RWPE2 (cell line): ENCODE data around the gene ATE1.
"Not testable (repeated sequence)": the region's sequence is repeated elsewhere in the genome, so short reads cannot be mapped to it uniquely, and the experiment has no call there.

Source experiments
- ATAC-seq: fragments of 200-7000 bp; cut with Tn5 transposase; 3 replicates; pipeline ENCODE4 v1.9.1; 2021; ENCODE audit warnings: low read depth
- DNase-seq: peaks from one replicate; pipeline ENCODE4 v3.0.0-alpha.2; 2020; ENCODE audit warnings: low spot score
- H3K27ac ChIP-seq: fragments of 450-650 bp; 2 replicates; pipeline ENCODE4 v1.5.1; 2017; ENCODE audit warnings: mild to moderate bottlenecking; ENCODE audit not compliant: poor library complexity, severe bottlenecking
- H3K27me3 ChIP-seq: fragments of 250-450 bp; sonication (Bioruptor Pico); 2 replicates; pipeline ENCODE4 v1.5.1; 2021; ENCODE audit warnings: mild to moderate bottlenecking, moderate library complexity; ENCODE audit not compliant: insufficient read depth, poor library complexity, severe bottlenecking
- H3K36me3 ChIP-seq: fragments of 250-450 bp; sonication (Bioruptor Pico); 2 replicates; pipeline ENCODE4 v1.5.1; 2020; ENCODE audit warnings: low read depth, mild to moderate bottlenecking, moderate library complexity
- H3K4me1 ChIP-seq: fragments of 250-450 bp; sonication (Bioruptor Pico); 2 replicates; pipeline ENCODE4 v1.5.1; 2021; ENCODE audit warnings: mild to moderate bottlenecking, moderate library complexity; ENCODE audit not compliant: insufficient read depth, poor library complexity, severe bottlenecking
- H3K4me3 ChIP-seq: fragments of 250-450 bp; sonication (Bioruptor Pico); 2 replicates; pipeline ENCODE4 v1.5.1; 2021; ENCODE audit warnings: mild to moderate bottlenecking, moderate library complexity; ENCODE audit not compliant: severe bottlenecking
- H3K9me3 ChIP-seq: fragments of 250-450 bp; sonication (Bioruptor Pico); 2 replicates; pipeline ENCODE4 v1.5.1; 2021; ENCODE audit warnings: mild to moderate bottlenecking, moderate library complexity; ENCODE audit not compliant: severe bottlenecking
- CTCF ChIP-seq: fragments of 450-650 bp; IDR thresholded peaks from one replicate; pipeline ENCODE4 v1.5.1; 2017; ENCODE audit warnings: mild to moderate bottlenecking, moderate library complexity; ENCODE audit not compliant: poor library complexity, severe bottlenecking

Gene ATE1

GRCh38 chr10:121708728-121709674 is 218.8 kb downstream of the ATE1 start:
- Histone ChIP-seq H3K4me1 (no peaks in the 10 kb centered on the region), H3K9me3 (no peaks in the 10 kb centered on the region), H3K36me3 (no peaks in the 10 kb centered on the region), H3K27ac (no peak overlapping the region), H3K27me3 (no peaks in the 10 kb centered on the region), H3K4me3 (no peak overlapping the region)
- DNase-seq (no peak), ATAC-seq (no peak)
- no peak for TF ChIP-seq CTCF

- no peak for DNase-seq
- TF ChIP-seq CTCF, result no peak
- Histone ChIP-seq H3K4me1 (peaks cover 9% of the 10 kb centered on the region), H3K4me3 (no peak overlapping the region), H3K9me3 (peaks cover 2% of the 10 kb centered on the region), H3K36me3 (no peaks in the 10 kb centered on the region), H3K27ac (no peak overlapping the region), H3K27me3 (no peaks in the 10 kb centered on the region)
- peak; percentile 73 for ATAC-seq
Observed at GRCh38 chr10:121702351-121703320, 225.2 kb downstream of the ATE1 start.

- no peak for TF ChIP-seq CTCF
- ATAC-seq, result no peak
- peaks cover 9% of the 10 kb centered on the region for H3K4me1 ChIP-seq
- peaks cover 2% of the 10 kb centered on the region for H3K9me3 ChIP-seq
- H3K36me3 ChIP-seq, result no peaks in the 10 kb centered on the region
- DNase-seq, result no peak
- no peak overlapping the region for H3K4me3 ChIP-seq
- H3K27ac ChIP-seq, result no peak overlapping the region
- no peaks in the 10 kb centered on the region for H3K27me3 ChIP-seq
Observed at GRCh38 chr10:121700416-121700815, 227.4 kb downstream of the ATE1 start.

GRCh38 chr10:121699703-121700102 is 228.1 kb downstream of the ATE1 start:
- DNase-seq, ATAC-seq, H3K36me3 ChIP-seq, H3K4me3 ChIP-seq, H3K9me3 ChIP-seq, H3K27ac ChIP-seq, H3K4me1 ChIP-seq, H3K27me3 ChIP-seq: not testable (repeated sequence)

- ATAC-seq, result no peak
- H3K36me3 ChIP-seq, result no peaks in the 10 kb centered on the region
- TF ChIP-seq CTCF, result no peak
Observed at GRCh38 chr10:121698902-121699301, 228.9 kb downstream of the ATE1 start.

More at GRCh38 chr10:121698902-121699301, 228.9 kb downstream of the ATE1 start:
- Histone ChIP-seq H3K9me3 (peaks cover 2% of the 10 kb centered on the region), H3K4me1 (peaks cover 13% of the 10 kb centered on the region), H3K27ac (no peak overlapping the region), H3K27me3 (no peaks in the 10 kb centered on the region), H3K4me3 (no peak overlapping the region)
- no peak for DNase-seq
